HG03378 (cell line): ENCODE measurements around the gene MEIKIN.

Source experiments
- ATAC-seq: cut with Tn5 transposase; IDR thresholded peaks from one replicate; pipeline ENCODE4 v1.9.1; 2021; ENCODE audit warnings: mild to moderate bottlenecking, moderate library complexity; ENCODE audit not compliant: unreplicated experiment

The MEIKIN gene

GRCh38 chr5:131776450-131776849, 169.0 kb downstream of the MEIKIN start:
- ATAC-seq: no peak

- no peak for ATAC-seq
These were observed 170.7 kb downstream of the MEIKIN start for GRCh38 chr5:131774652-131775367.

- no peak for ATAC-seq
These were observed 171.7 kb downstream of the MEIKIN start for GRCh38 chr5:131773805-131774204.

GRCh38 chr5:131771692-131772091, 173.8 kb downstream of the MEIKIN start:
- no peak for ATAC-seq

- ATAC-seq: no peak
These were observed 175.5 kb downstream of the MEIKIN start for GRCh38 chr5:131769961-131770360.

- ATAC-seq: no peak
These were observed 176.1 kb downstream of the MEIKIN start for GRCh38 chr5:131769336-131769735.

GRCh38 chr5:131767891-131768290, 177.6 kb downstream of the MEIKIN start:
- no peak for ATAC-seq

GRCh38 chr5:131766689-131767088, 178.8 kb downstream of the MEIKIN start:
- ATAC-seq: no peak

- ATAC-seq: no peak
These were observed 180.2 kb downstream of the MEIKIN start for GRCh38 chr5:131765261-131765660.

GRCh38 chr5:131763968-131764367, 181.5 kb downstream of the MEIKIN start:
- no peak for ATAC-seq

- ATAC-seq: no peak
These were observed 184.7 kb downstream of the MEIKIN start for GRCh38 chr5:131760793-131761192.

- no peak for ATAC-seq
These were observed 185.8 kb downstream of the MEIKIN start for GRCh38 chr5:131759704-131760103.

- ATAC-seq: peak; percentile 45
These were observed 187.0 kb downstream of the MEIKIN start for GRCh38 chr5:131758520-131758900.

GRCh38 chr5:131757830-131758519, 187.5 kb downstream of the MEIKIN start:
- peak; percentile 52 for ATAC-seq
